A549 (cell line): ENCODE data around the gene ZDHHC3.

ENCODE experiments used
- MAZ ChIP-seq: fragments of 150-350 bp; IDR thresholded peaks from 2 replicates; pipeline ENCODE4 v1.6.1; 2014; ENCODE audit warnings: antibody characterized with exemption, low read depth, low read length, borderline replicate concordance
- POLR2A ChIP-seq: IDR thresholded peaks from 2 replicates; pipeline ENCODE4 v1.6.1; 2012; ENCODE audit warnings: mild to moderate bottlenecking, low read length

GRCh38 chr3:44896440-44896839, 79.5 kb downstream of the ZDHHC3 start:
- TF ChIP-seq POLR2A (no peak), MAZ (no peak)
